DMS53 treated with DMSO at 0.1 percent for 48 hours (cell line): Measurements from ENCODE around the gene RSAD1.
A peak's percentile ranks its signal among the peaks of the same experiment; 100 is the strongest.

ENCODE experiments used
- DNase-seq: peaks from one replicate; lab custom pipeline; 2025; ENCODE audit not compliant: unreplicated experiment; lab: John Stamatoyannopoulos, UW

Gene RSAD1

DNA sequence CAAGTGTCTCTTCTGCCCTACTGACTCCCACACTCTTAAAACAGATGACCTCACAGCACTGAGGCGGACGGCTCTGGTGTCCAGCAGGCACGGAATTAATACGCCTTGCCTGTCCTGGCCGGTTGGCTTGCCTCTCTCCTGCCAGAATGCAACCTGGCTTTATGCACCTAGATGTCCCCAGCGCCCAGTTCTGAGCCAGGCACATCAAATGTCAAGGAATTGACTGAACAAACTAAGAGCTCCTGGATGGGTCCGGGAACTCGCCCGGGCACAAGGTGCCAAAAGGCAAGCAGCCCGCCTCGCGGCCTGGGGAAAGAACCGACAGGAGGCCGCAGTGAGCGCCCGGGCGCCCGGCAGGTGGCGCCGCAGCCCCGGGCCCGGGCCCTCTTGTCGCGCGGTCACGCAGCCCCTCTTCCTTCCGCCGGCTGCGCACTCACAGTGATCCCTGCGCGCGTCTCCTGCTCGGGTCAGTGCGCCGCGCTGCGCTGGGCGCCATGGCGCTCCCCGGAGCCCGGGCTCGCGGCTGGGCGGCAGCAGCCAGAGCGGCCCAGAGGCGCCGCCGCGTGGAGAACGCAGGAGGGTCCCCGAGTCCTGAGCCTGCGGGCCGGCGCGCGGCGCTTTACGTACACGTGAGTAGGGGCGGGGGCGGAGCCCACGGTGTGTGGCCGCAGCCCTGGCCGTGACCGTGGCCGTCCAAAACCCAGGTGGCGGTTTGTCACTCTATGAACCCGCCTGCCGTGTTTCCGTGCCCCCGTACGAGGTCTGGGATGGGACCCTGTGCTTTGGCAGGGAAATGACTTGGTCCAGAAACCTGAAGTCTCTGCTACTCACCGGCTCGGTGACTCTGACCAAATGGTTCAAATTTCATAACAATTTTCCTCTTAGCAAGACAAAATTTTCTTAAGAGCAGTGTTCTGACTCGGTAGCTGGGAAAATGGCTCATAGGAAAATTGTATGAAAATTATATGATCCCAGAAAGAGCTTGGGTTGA is at the start of gene RSAD1:
Gene RSAD1 (plus strand): TSS at position 470 of the 991 bp plus-strand sequence. CDS start 25 bp downstream, at position 495.
- peak; percentile 95 for DNase-seq

- DNase-seq: no peak
These were observed 48.9 kb upstream of the RSAD1 start for GRCh38 chr17:50429793-50430192.

DNA sequence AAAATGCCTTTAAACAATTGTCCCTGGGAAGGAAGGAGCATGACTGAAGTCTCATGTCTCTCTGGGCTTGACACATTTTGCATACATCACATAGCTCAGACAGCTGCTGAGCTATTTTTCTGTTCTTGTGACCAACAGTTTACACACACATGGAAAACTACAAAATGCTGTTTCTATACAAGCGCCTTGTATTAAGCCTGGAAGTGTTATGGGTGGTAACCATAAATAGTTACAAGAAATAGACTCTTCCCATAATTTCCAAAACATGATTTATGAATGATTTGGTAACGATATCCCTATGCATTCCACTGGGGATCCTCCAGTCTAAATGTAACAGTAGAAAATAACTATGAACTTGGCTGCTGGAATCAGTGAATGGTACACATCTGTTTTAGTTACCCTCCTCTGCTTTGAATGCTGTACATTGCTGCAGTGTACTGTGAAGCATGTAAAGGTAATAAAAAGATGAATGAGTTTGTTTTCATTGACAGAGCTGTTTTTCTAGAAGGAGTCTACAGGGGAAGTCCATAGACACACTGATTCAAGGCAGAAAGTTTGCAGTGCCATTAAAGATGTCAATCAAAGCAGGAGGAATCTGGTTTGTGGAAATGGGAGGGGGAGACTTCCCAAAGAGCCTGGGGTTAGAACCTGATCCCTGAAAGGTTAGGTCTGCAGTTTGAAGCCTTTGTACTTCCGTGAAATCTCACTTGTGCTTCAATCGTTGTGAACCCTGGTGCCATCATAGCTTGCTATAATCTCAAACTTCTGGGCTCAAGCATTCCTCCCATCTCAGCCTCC is 47.6 kb upstream of the RSAD1 start:
- no peak for DNase-seq

- DNase-seq: no peak
These were observed 46.4 kb upstream of the RSAD1 start for GRCh38 chr17:50432125-50432762.

GRCh38 chr17:50437409-50437808 is 41.3 kb upstream of the RSAD1 start:
- no peak for DNase-seq

DNA sequence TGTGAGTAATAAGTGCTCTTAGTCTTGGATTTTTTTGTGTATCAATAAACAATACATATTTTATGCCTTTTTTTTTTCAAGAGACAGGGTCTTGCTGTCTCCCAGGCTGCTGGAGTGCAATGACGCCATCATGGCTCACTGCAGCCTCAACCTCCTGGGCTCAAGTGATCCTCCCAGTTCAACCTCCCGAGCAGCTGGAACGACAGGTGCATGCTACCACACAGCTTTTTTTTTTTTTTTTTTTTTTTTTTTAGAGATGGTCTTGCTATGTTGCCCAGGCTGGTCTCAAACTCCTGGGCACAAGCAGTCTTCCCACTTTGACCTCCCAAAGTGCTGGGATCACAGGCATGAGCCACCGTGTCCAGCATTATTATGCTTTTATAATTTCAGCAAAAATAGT is 39.7 kb upstream of the RSAD1 start:
- DNase-seq: peak; percentile 27

- DNase-seq: peak; percentile 91
These were observed 38.4 kb upstream of the RSAD1 start for GRCh38 chr17:50440172-50440837.

DNA sequence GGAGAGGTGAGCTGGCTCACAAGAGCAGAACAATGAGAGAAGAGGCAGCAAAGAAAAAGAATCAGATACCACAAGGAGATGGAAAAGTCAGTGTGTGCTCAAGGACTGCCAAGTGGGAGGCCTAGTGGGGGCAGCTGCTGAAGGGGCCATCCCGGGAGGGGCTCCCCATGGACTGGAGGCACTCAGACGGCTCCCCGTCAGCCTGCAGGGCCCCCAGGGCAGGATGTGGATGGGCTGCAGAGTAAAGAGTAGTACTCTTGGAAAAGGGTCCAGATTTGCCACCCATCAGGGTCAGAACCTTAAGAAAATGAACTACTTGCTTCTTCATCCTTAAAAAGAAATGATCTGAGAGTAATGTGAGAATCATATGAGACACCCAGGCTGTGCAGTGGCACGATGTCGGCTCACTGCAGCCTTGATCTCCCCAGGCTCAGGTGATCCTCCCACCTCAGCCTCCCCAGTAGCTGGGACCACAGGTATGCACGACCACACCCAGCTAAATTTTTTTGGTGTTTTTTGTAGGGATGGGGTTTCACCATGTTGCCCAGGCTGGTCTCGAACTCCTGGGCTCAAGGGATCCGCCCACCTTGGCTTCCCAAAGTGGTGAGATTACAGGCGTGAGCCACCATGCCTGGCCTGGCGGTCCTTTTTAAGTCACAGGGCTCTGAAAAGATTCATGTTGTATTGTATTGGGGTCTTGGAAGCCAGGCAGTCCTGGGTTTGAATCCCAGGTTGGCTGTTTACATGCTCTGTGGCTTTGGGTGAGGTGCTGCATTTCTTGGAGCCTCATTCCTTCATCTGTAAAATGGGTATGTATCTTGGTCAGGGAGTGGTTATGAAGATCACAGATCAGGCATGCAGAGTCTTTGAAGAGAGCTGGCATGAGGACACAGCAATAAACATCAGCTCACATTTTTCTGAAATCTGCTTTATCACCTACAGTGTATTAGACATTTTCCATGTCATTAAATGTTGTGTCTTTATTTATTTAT is 37.5 kb upstream of the RSAD1 start:
- no peak for DNase-seq

- DNase-seq: no peak
These were observed 35.1 kb upstream of the RSAD1 start for GRCh38 chr17:50443505-50443974.

- DNase-seq: no peak
These were observed 33.6 kb upstream of the RSAD1 start for GRCh38 chr17:50444841-50445715.

GRCh38 chr17:50445730-50446325 is 32.8 kb upstream of the RSAD1 start:
- no peak for DNase-seq

DNA sequence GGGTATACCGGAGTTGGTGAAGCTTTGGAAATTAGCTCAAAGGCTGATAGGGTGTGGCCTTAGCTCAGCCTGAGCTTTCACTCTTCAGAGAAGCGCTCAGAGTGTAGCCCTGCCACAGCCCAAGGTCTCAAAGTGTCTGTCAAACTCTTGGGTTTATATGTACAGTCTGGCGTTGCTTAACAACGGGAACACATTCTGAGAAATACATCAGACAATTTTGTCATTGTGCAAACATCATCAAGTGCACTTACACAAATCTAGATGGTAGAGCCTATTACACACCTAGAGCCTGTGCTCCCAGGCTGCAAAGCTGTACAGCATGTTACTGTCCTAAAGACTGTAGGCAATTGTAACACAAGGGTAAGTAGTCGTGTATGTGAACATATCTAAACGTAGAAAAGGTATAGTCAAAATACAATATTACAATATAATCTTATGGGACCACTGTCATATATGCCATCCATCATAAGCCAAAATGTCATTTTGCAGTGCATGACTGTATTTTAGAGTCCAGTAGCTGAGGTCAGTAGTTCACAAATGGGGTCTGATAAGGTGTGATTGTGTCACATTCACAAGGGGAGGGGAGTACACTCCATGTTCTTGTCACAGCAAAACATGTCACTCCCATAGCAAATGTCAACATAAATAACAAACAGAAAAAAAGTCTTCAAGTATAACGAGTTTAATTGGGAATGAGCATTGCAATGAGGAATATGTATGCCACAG is 30.6 kb upstream of the RSAD1 start:
- peak; percentile 96 for DNase-seq

DNA sequence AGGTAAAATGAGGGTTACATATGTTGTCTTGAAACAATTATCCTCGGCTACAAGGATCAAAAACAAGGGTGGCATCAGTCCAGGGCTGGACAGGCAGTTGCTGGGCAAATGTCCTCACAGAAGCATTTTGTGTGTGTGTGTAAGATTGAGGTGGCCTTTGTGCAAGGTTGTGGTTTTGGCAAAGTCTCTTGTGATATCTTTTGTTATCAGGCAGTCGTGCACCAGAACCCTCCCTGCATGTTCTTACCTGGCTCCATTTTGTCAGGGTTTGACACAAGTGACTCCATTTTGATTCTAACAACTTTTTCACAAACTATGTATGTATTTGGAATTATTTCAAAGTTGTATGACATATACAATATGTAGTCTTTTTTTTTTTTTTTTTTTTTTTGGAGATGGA is 30.0 kb upstream of the RSAD1 start:
- DNase-seq: no peak

DNA sequence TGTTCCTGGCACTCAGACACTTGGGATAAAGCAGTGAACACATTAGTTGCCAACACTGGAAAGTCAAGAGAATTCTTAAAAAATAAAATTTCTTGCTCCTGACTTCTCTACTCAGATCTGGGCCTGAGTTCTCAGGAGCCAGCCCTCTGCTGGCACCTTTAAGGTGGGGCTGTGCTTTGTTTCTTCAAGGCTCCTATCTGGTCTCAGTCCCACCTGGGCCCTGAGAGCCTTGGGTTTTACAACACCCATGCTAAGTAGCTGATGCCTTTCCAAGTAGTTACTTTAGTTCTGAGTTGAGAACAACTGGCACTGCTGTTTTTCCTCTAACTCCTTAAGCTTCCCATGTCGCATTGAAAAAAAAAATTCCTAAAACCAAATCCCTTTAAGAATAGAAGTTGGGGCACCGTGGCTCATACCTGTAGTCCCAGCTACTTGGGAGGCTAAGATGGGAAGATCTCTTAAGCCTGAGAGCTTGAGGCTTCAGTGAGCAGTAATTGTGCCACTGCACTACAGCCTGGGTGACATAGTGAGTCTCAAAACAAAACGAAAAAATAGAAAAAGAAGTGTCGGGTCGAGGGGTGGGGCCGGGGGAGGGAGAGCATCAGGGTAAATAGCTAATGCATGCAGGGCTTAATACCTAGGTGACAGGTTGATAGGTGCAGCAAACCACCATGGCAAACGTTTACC is 26.6 kb upstream of the RSAD1 start:
- no peak for DNase-seq

- DNase-seq: no peak
These were observed 25.9 kb upstream of the RSAD1 start for GRCh38 chr17:50452630-50453300.

DNA sequence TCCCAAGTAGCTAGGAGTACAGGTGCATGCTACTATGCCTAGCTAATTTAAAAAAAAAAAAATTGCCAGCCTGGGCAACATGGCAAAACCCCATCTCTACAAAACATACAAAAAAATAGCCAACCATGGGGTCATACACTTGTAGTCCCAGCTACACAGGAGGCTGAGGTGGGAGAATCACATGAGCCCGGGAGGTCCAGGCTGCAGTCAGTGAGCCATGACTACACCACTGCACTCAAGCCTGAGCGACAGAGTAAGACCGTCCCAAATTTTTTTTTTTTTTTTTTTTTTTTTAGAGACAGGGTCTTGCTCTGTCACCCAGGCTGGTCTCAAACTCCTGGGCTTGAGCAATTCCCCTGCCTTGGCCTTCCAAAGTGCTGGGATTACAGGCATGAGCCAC is 24.8 kb upstream of the RSAD1 start:
- DNase-seq: no peak
